Suprapubic skin (tissue), 4 donors: ENCODE measurements around the gene EZR. TPM values are rescaled to one million over a fixed set of nuclear protein-coding genes. Genes with fewer than 3 reads are reported as not detected.

Experiments used
- DNase-seq, 2 donors: peaks; one replicate each; pipeline ENCODE4 v3.0.0-alpha.2; 2019; ENCODE audit warnings: low spot score in 2 of 2
- H3K27ac ChIP-seq: fragments of 200-600 bp; sonication (generic); one replicate; pipeline ENCODE4 v1.5.1; 2019
- H3K27me3 ChIP-seq: fragments of 200-600 bp; sonication (generic); one replicate; pipeline ENCODE4 v1.5.1; 2019
- H3K36me3 ChIP-seq: fragments of 200-600 bp; sonication (generic); one replicate; pipeline ENCODE4 v1.5.1; 2019
- H3K4me1 ChIP-seq: fragments of 200-600 bp; sonication (generic); one replicate; pipeline ENCODE4 v1.5.1; 2019
- H3K4me3 ChIP-seq: fragments of 200-600 bp; sonication (generic); one replicate; pipeline ENCODE4 v1.5.1; 2019; ENCODE audit warnings: mild to moderate bottlenecking
- H3K9me3 ChIP-seq: fragments of 200-600 bp; sonication (generic); one replicate; pipeline ENCODE4 v1.5.1; 2019
- EP300 ChIP-seq: sonication (generic); formaldehyde crosslinking; IDR thresholded peaks from one replicate; pipeline ENCODE4 v1.6.1; 2017; ENCODE audit warnings: antibody characterized with exemption
- POLR2A ChIP-seq, 2 donors: fragments of 450-650 bp; IDR thresholded peaks; one replicate each; pipeline ENCODE4 v1.6.1; 2017; ENCODE audit warnings: antibody characterized with exemption in 2 of 2, mild to moderate bottlenecking in 2 of 2, moderate library complexity in 2 of 2
- POLR2AphosphoS5 ChIP-seq, 3 donors: sonication (generic); formaldehyde crosslinking; IDR thresholded peaks; one replicate each; pipeline ENCODE4 v1.6.1; 2017; ENCODE audit warnings: antibody characterized with exemption in 3 of 3
- WGBS: methylation state at CpG from one replicate; pipeline ENCODE4 v1.1.5; 2018; 5-methylcytosine and 5-hydroxymethylcytosine counted together
- total RNA-seq, 4 donors: library from RNA; depleted of rRNA; stranded (reverse); fragments of >200 nt; gene quantifications; one replicate each; pipeline ENCODE4 v1.1.0, GENCODE V29; 2016
- TF ChIP-seq, protein P1 (sequence below), 2 donors: fragments of 200-600 bp in 1 of 2; fragments of 450-650 bp in 1 of 2; sonication (generic) in 1 of 2; IDR thresholded peaks; one replicate each; pipeline ENCODE4 v1.5.1; 2016 to 2019; ENCODE audit warnings: antibody characterized with exemption in 2 of 2, mild to moderate bottlenecking in 1 of 2, moderate library complexity in 1 of 2

The EZR gene
- total RNA-seq, result 100 to 1,000 TPM; 154 to 394 (median 238) TPM

DNA sequence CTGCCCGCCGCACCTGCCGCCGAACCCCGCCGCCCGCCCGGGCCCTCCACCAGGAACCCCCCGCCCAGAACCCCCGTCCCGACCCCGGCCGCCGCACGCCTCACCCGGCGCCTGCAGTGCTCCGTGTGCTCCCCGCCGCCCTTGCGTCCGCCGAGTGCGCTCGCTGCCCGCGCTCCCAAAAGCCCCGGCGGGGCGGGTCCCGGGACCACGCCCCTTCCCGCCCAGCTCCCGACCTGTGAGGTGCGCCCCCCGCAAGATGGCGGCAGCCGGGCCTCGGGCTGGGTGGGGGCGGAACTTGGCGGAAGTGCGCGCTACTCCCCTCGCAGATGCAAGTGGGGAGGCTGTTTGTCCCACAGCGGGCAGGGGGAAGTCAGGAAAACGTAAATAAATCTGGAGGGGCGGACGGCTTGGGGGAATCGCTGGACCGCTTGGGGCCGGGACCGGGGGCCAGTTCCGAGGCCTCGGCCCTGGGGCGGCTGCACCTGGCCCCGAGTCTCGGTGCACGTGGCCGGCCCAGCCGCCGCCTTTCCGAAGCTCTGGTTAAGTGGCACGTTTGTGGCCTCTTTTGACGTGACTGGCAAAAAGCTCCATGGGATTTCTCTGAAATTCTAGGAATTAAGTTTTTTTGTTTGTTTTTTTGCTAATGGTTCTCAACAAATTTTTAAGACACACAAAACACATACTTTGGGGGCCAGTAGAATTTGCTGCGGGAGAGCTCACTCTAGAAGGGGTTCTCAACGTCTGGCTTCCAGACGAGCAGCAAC, at the start of gene EZR:
Gene EZR (minus strand): TSS at position 156 of the 764 bp plus-strand sequence. CDS start 1,275 bp downstream, outside the sequence.
- WGBS, result 10% methylated on average over 35 of the region's 67 CpGs
- TF ChIP-seq POLR2A (IDR thresholded peaks at IDR 0.05) (peak; percentile 21 to 58), EP300 (no peak)
- H3K27ac ChIP-seq, result peak within 1 kb of the TSS; percentile 99
- peak within 1 kb of the TSS; percentile 68 for H3K4me3 ChIP-seq
- H3K36me3 ChIP-seq, result no peaks in the 10 kb centered on the region
- H3K4me1 ChIP-seq, result peaks cover 38% of the 10 kb centered on the region
- peak; percentile 86 to 87 for DNase-seq
- H3K27me3 ChIP-seq, result no peaks in the 10 kb centered on the region
- no peaks in the 10 kb centered on the region for H3K9me3 ChIP-seq

DNA sequence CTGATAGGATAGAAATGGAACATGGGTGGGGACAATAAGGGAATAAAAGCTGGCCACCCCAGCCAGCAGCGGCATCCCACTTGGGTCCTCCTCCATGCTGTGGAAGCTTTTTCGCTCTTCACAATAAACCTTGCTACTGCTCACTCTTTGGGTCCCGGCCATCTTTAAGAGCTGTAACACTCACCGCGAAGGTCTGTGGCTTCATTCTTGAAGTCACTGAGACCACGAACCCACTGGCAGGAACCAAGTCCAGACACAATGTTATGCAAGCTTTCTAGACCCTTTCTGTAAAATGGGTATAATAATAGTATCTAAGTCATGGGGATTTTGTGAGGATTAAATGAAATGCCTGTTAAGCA, 48.9 kb upstream of the EZR start:
- TF ChIP-seq EP300 (no peak), POLR2A (IDR thresholded peaks at IDR 0.05) (no peak), POLR2AphosphoS5 (IDR thresholded peaks at IDR 0.05) (no peak)
- TF ChIP-seq, protein P1, sequence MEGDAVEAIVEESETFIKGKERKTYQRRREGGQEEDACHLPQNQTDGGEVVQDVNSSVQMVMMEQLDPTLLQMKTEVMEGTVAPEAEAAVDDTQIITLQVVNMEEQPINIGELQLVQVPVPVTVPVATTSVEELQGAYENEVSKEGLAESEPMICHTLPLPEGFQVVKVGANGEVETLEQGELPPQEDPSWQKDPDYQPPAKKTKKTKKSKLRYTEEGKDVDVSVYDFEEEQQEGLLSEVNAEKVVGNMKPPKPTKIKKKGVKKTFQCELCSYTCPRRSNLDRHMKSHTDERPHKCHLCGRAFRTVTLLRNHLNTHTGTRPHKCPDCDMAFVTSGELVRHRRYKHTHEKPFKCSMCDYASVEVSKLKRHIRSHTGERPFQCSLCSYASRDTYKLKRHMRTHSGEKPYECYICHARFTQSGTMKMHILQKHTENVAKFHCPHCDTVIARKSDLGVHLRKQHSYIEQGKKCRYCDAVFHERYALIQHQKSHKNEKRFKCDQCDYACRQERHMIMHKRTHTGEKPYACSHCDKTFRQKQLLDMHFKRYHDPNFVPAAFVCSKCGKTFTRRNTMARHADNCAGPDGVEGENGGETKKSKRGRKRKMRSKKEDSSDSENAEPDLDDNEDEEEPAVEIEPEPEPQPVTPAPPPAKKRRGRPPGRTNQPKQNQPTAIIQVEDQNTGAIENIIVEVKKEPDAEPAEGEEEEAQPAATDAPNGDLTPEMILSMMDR (IDR thresholded peaks at IDR 0.05), result no peak
- no peak for DNase-seq
- H3K4me1 ChIP-seq, result peaks cover 17% of the 10 kb centered on the region
- H3K4me3 ChIP-seq, result no peak overlapping the region
- no peaks in the 10 kb centered on the region for H3K27me3 ChIP-seq
- no peaks in the 10 kb centered on the region for H3K36me3 ChIP-seq
- 96% methylated on average over 6 of the region's 6 CpGs for WGBS
- no peaks in the 10 kb centered on the region for H3K9me3 ChIP-seq
- no peak overlapping the region for H3K27ac ChIP-seq

DNA sequence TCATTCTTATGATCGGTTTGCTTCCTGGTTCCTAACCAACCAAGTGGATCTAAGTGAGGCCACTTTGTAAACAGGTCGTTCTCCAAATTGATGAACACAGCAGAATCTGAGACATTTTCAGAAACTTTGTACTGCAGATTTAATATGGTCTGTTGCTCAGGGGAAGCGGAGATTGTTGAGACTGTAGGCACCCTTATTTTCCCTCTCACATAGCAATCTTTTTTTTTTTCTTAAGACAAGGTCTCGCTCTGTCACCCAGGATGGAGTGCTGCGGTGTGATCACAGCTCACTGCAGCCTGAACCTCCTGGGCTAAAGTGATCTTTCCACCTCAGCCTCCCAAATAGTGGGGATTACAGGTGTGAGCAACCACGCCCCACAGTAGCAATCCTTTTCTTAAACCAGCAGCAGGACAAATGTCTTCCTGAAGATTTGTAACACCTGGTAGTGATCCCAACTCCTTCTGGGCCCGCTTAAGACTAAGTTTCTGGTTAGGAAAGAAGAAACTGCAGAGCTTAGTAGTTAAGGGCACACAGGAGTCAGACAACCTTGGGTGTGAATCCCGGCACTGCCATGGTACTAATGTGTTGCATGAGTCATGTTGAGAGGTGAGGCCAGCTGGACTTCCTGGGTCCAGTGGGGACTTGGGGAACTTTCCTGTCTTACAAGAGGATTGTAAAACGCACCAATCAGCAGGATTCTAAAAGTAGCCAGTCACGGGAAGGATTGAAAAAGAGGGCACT, 48.4 kb upstream of the EZR start:
- Histone ChIP-seq H3K27ac (no peak overlapping the region), H3K4me3 (no peak overlapping the region), H3K9me3 (no peaks in the 10 kb centered on the region), H3K27me3 (no peaks in the 10 kb centered on the region), H3K4me1 (peaks cover 17% of the 10 kb centered on the region), H3K36me3 (no peaks in the 10 kb centered on the region)
- DNase-seq, result no peak
- 89% methylated on average over 10 of the region's 10 CpGs for WGBS
- TF ChIP-seq, protein P1 (IDR thresholded peaks at IDR 0.05), result no peak
- TF ChIP-seq POLR2A (IDR thresholded peaks at IDR 0.05) (no peak), EP300 (no peak), POLR2AphosphoS5 (IDR thresholded peaks at IDR 0.05) (no peak)

DNA sequence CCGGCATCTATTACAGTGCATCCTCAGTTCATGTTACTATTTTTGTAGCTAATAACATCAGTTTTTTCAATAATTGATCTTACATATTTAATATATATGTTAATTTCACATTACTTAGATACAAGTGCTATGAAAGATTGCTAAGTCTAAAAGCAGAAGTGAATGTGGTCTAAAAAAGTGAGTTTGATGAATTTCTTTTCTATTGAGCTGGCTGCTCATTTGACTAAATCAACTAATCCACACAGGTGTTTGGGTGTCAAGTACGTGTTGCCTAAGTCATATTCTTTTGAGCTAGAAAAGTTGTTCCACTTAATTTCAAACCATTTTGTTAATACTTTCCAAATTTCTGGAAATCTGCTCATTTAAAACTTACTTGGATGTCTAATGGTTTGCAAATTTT, 46.6 kb upstream of the EZR start:
- Histone ChIP-seq H3K27ac (no peak overlapping the region), H3K9me3 (no peaks in the 10 kb centered on the region), H3K27me3 (no peaks in the 10 kb centered on the region), H3K36me3 (no peaks in the 10 kb centered on the region), H3K4me1 (peaks cover 17% of the 10 kb centered on the region), H3K4me3 (no peak overlapping the region)
- TF ChIP-seq EP300 (no peak), POLR2AphosphoS5 (IDR thresholded peaks at IDR 0.05) (no peak), POLR2A (IDR thresholded peaks at IDR 0.05) (no peak)
- TF ChIP-seq, protein P1 (IDR thresholded peaks at IDR 0.05), result no peak
- DNase-seq, result no peak
- 54% methylated on average over 2 of the region's 2 CpGs for WGBS

DNA sequence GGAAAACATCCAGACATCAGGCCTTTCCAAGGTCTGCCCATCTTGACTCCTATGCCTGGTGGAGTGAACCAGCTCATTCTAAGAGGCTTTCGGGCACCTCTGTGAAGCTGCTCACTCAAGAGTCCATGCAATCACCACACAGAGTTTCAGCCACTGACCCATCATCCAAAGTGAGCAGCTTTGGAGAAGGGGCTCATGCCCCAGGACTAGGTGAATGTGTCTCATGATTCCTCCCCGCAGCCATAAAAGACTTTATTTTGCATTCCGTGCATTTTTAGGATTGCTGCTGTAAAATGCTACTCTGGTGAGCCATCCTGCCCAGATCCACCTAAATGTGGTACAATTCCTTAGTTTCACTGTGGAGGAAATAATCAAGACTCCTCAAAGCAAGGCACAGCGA, 44.5 kb upstream of the EZR start:
- Histone ChIP-seq H3K27me3 (no peaks in the 10 kb centered on the region), H3K27ac (no peak overlapping the region), H3K4me3 (no peak overlapping the region), H3K36me3 (no peaks in the 10 kb centered on the region), H3K4me1 (peaks cover 2% of the 10 kb centered on the region), H3K9me3 (no peaks in the 10 kb centered on the region)
- WGBS, result 92% methylated on average over 3 of the region's 4 CpGs
- TF ChIP-seq POLR2A (IDR thresholded peaks at IDR 0.05), result no peak
- TF ChIP-seq, protein P1 (IDR thresholded peaks at IDR 0.05), result no peak
- no peak for TF ChIP-seq EP300
- TF ChIP-seq POLR2AphosphoS5 (IDR thresholded peaks at IDR 0.05), result no peak
- DNase-seq, result no peak
